HG03139 (cell line): Measurements from ENCODE around the gene ARF5.

Experiments
- ATAC-seq: cut with Tn5 transposase; IDR thresholded peaks from one replicate; pipeline ENCODE4 v1.9.1; 2021; ENCODE audit not compliant: unreplicated experiment

ARF5 gene

DNA sequence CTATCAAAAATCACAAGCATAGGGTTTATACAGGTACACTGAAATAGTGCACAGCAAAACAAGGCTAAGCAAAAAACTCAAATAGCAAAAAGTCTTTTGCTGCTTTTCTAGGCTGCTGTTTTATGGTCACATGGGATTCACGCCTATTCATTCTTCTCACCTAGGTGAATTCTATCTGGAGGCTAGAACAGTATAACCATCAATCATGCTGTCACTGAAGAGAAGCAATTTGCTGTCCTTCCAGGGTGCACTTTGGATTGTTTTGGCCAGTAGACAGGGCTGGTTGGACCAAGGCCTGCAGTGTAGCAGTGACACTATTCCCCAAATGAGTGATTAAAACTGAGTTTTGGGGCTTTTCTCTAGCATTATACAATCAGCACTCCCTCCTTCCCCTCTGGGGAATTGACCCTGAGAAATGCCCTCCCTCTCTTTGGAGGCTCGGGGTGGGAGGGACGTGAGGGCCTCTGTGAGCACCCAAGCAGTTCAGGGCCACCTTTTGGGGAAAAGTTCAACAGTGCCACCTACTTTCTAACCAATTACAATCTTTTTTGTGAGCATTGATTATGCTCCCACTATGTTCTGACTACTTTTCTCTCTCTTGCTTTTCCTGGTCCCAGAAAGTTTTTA, 47.6 kb downstream of the ARF5 start:
- no peak for ATAC-seq

GRCh38 chr7:127638197-127638596, 50.0 kb downstream of the ARF5 start:
- ATAC-seq = no peak
